Stimulated activated CD8-positive, alpha-beta memory T cell treated with anti-CD3 and anti-CD28 coated beads, Interleukin-12 subunit alpha, Interleukin-12 subunit beta, amount 100 ng/mL, for 24 hours (primary cell): Measurements from ENCODE around the gene CACNA2D4.
A peak's percentile ranks its signal among the peaks of the same experiment; 100 is the strongest.
"Not testable (repeated sequence)": the region's sequence is repeated elsewhere in the genome, so short reads cannot be mapped to it uniquely, and the experiment has no call there.

ENCODE experiments used
- DNase-seq: peaks from one replicate; pipeline ENCODE4 v3.0.0-alpha.2; 2020; ENCODE audit errors: extremely low read depth

The CACNA2D4 gene, protein sequence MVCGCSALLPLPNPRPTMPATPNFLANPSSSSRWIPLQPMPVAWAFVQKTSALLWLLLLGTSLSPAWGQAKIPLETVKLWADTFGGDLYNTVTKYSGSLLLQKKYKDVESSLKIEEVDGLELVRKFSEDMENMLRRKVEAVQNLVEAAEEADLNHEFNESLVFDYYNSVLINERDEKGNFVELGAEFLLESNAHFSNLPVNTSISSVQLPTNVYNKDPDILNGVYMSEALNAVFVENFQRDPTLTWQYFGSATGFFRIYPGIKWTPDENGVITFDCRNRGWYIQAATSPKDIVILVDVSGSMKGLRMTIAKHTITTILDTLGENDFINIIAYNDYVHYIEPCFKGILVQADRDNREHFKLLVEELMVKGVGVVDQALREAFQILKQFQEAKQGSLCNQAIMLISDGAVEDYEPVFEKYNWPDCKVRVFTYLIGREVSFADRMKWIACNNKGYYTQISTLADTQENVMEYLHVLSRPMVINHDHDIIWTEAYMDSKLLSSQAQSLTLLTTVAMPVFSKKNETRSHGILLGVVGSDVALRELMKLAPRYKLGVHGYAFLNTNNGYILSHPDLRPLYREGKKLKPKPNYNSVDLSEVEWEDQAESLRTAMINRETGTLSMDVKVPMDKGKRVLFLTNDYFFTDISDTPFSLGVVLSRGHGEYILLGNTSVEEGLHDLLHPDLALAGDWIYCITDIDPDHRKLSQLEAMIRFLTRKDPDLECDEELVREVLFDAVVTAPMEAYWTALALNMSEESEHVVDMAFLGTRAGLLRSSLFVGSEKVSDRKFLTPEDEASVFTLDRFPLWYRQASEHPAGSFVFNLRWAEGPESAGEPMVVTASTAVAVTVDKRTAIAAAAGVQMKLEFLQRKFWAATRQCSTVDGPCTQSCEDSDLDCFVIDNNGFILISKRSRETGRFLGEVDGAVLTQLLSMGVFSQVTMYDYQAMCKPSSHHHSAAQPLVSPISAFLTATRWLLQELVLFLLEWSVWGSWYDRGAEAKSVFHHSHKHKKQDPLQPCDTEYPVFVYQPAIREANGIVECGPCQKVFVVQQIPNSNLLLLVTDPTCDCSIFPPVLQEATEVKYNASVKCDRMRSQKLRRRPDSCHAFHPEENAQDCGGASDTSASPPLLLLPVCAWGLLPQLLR

DNA sequence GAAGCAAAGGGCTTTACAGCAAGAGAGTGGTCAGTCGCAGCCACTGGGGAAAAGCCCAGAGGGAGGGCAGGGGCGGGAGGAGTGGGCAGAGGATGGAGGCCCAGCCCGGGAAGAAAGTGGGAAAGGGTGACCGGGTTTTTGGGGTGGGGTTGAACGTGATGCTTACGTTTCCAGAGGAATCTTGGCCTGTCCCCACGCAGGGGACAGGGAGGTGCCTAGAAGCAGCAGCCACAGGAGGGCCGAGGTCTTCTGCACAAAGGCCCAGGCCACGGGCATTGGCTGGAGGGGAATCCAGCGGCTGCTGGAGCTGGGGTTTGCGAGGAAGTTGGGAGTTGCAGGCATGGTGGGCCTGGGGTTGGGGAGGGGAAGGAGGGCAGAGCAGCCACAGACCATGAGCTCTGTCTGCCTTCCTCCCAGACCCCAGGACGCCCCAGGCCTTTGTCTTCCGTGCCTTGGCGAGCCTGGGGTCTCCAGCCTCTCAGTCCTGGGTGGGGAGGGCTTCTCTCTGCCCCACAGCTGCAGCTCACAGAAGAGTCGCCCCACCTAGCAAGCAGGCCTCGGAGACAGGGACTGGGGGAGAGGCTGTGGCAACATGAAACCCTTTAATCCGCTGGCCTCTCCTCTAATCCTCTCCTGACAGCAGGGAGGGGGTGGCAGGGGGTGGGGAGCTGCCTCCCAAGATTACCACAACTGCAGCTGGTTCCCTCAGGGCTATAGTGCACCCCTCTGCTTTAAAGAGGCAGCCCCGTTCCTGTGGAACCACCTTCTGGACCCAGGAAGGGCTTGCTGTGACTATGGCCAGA, at the start of gene CACNA2D4:
CACNA2D4 (minus strand) TSS at position 572 of the 803 bp plus-strand sequence; CDS start at position 393, 179 bp downstream.
- no peak for DNase-seq

DNA sequence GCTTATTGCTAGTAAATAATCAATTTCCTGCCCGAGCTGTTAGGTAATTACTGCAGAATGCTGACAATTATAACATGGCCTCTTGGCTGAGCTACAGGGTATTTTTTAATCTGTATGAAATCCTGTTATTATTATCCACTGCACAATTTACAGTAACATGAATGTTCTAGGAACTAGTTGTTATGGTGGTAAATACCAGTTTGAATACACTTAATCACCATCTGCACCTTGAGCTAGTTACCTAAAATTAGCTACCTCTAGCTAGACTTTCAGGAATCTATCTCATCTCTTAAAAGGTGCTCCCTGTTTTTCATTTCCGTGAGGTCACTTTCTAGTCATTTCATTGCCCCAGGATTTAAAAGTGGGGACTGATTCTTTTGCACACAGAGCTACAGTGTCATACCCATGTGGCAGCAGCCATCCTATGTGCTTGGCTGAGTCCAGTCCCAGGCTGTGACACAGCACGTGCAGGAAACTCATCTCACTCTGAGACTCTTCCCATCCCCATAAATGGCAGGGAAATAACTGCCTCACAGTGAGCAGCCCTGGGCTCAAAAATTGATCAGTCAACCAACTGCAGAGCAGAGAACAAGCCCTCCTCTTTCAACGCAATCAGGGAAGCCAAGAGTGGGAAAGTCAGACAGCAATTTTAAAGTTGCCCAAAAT, 48.2 kb upstream of the CACNA2D4 start:
- DNase-seq: no peak

DNA sequence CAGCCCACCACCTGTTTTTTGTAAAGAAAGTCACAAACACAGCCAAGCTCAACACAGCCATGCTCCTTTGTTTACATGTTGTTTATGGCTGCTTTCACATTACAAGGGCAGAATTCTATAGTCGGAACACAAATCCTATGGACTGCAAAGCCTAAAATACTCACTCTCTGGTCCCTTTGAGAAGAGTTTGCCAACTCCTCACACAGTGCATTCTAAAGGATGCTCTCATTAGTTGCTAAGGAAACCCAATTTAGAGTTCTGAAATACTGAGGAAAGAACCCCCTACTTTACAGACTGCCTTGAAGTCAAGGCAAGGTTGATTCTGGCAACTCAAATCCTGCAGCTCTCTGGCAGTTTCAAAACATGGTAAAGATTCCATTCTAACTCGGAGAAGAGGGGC, 47.5 kb upstream of the CACNA2D4 start:
- no peak for DNase-seq

DNA sequence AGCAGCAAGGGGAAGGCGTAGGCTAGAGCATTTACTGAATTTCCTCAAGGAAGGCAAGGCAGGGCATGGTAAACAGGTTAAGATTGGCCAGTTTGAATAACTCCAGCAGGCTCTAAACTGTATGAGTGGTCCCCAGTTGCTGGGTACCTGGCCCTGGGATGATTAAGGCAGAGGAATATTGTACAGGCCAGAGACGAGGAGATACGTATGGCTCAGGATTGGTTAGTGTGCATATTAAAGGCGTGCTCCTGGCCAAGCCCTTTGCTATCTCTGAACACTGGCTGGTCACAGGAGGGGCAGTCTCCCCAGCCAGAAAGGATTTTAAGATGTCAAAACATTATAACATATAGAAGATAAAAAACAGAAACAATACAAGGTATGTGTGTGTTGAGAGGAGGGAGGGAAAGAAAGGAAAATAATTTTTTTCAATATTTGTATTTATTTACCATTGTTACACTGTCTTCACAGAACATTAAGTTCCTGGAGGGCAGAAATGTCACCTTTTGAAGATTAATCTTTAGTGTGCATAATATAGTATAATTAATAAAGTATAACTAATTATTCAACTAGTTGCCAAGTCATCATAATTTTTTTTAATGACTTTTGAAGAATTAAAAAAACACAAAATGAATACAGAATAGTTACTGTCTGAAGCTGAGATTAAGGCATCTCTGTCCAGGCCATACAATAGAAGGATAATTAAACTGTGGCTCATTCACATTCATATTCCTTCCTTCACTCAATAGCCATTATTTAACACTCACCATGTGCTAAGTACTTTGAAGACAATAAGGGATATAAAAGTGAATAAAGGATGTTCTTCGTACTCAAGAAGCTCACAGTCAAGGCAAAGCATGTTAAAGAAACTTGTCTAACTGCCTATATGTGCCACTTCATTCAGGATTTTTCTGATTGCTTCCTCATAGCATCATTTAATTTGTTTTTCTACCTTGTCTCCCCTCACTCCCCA, 43.9 kb upstream of the CACNA2D4 start:
- no peak for DNase-seq

DNA sequence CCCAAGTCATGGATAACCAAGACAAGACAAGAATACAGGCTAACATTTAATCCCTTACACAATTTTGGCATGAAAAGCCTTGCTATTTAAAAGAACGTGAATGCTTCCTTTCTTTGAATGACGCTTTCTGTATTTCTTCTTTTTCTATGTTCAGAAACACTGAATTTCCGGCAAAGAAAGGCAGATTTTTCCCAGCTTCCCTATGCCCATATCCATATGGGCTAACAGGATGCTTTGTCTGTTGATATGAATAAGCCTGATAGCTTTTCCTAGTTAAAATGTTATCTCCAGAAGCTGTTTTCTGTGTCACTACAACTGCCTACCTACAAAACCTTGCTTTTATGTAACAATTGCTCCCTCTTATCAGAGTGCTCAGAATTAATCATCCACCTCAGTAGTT, 38.3 kb upstream of the CACNA2D4 start:
- no peak for DNase-seq

DNA sequence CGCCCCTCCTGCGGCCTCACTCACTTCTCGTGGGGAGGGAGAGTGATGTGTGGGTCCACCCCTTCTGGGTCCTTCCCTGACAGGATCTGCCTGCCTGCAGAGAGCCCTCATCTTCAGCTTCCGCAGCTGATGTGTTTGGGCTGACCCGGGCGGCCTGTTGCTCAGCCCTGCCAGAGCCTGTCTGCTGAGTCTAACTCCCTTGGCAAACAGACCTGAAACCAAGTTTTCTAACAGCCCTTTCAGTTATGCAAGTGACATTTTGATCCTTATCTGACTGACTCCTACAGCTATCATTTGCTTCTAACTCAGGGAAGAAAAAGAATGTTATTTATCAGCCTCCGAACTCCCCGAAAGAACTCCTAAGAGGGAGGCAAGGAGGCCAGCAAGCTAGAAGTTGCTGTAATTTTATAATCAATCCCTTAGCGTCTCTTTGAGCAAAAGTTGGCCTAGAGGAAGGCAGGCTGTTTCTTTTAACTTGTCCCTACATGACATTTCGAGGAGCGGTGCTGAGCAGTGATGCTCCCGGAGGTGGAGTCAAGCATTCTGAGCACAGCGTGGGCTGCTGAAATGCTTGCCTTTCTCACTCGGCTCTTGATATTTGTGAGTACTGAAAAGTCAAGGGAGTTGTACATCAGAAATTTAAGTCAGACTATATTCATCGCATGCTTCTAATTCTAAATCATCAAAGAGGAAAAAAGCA, 31.5 kb upstream of the CACNA2D4 start:
- DNase-seq: no peak

DNA sequence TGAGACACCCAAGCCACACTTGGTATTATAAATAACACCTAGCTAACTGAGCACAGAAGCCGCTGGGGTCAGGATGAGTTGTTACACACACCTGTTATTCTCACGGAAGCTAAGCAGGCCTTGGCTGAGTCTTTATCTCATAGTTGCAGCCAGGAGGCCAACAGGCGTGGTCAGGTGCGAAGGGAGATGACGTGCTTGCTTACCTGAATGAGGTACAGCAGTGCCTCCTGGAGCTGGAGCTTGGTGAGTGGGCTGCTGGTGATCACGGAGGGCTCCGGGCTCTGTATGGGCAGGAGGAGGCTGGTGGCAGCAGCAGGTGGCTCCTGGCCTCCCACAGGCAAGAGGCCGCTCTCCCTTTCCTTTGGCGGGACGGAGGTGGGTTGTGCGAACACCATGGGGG, 30.4 kb upstream of the CACNA2D4 start:
- DNase-seq: no peak

DNA sequence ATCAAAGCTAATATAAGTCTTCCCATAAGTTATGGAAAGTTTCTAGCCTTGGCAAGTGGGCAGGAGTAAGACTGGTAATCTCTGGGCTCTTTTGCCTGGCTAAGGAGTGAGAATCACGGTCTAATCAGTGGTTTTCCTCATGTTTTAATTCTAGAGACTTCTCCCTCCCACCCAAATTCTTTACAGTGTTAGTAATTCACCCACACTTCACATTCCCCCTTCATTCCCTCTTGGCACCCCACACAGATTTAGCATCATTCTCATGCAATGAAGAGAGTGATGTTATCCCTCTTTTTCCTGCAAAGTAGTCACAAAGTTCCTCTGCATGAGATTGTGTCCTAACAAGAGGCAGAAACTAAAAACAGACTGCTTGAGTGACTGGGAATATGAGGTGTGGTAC, 28.6 kb upstream of the CACNA2D4 start:
- no peak for DNase-seq

DNA sequence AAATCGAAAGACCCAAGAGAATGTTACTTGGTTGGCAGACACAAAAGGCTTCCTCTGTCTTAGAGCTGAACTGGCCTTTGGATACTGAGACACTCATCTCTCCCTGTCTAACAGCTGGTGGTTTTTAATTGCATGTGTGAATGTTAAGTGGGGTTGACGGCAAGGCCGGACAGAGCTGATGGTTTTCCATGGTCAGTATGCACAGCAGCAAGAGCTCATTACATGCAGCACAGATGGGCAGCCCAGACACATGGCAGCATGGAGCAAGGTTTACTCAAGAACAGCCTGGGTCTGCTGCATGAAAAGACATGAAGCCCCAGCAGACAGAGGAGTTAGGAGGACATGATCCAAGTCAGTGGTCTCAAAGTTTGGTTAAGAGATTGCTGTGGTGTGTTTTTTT, 27.8 kb upstream of the CACNA2D4 start:
- no peak for DNase-seq

DNA sequence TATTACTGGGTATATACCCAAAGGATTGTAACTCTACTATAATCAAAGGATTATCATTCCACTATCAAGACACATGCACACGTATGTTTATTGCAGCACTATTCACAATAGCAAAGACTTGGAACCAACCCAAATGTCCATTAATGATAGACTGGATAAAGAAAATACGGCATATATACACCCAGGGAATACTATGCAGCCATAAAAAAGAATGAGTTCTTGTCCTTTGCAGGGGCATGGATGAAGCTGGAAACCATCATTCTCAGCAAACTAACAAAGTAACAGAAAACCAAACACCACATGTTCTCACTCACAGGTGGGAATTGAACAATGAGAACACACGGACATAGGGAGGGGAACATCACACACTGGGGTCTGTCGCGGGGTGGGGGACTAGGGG, 27.1 kb upstream of the CACNA2D4 start:
- DNase-seq: not testable (repeated sequence)

DNA sequence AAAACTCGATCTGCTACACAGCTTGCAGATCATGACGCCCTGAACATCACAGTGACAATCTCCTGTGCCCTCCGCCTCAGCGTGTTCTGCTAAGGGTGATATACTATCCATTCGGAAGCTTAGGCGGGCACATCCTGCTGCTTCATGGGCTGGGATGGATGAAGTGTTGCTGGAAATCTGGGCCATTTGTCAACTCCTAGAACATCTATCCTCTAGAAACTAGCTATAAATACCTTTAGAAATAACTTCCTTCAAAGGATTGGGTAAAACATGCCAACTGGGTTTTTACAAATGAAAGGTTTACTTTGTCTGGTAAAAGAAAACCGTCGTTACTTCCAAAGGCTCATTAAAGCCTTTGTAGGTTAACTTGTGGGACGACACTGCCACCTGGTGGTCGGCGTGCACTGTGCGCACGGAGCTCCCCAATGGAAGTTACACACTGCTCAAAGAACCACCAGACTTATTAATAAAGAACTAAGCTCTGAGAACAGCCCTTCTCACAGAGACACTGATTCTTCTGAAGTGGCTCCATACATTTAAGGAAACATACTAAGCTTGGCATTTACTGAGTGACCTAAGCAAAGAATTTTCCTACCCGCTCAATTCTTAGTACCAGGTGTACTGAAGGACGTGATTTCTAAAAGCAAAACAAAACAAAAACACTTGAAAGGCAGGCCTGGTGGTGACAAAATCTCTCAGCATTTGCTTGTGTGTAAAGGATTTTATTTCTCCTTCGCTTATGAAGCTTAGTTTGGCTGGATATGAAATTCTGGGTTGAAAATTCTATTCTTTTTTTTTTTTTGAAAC, 21.6 kb upstream of the CACNA2D4 start:
- peak; percentile 51 for DNase-seq

DNA sequence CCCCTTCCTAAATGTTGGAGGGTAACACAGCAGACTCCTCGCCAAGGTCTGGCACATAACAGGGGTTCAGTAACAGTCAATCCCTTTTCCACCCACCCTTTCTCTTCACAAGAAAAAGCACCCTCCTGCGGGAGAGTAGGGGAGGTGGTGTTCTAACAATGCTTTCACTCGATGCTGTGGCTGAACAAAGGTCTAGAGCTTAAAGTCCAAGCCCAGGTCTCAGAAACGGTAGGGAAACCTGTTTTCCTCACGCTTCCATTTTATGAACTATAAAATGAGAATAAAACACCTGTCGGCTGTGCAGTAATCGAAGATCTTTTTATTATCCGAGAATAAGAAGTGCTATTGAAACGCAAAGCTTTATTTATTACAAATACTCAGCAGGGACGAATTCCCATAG, 20.9 kb upstream of the CACNA2D4 start:
- DNase-seq: no peak

DNA sequence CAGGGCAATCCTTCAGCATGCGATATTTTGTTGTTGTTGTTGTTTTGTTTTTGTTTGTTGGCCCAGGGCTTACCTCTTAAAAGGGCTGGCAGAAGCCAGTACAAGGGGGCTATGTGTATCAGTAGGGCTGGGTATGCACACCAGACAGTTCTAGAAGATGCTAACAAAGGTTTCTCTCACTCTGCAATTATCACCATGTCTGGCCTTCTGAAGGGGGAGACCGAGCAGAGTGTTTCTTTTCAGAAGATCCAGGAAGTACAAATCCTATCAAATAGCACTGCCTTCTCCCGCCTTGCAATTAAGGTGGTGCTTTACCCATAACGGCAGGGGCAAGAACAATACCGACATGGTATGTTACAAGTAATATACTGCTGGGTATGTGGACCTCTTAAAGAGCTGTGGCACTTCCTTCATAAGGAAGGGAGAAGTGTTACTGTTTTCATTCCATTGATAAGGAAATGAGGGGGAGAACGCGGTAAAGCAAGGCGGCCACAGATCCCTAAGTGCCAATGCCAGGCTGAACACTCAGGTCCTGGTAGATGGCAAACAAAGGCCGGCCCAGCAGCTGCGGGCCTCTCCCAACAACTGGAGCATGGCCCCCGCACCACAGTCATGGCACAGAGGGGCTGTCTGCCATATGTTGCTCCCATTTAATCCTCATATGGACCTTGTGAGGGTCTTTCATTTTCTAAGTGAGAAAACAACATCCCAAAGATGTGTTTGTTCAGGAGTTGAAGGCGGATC, 19.2 kb upstream of the CACNA2D4 start:
- no peak for DNase-seq

DNA sequence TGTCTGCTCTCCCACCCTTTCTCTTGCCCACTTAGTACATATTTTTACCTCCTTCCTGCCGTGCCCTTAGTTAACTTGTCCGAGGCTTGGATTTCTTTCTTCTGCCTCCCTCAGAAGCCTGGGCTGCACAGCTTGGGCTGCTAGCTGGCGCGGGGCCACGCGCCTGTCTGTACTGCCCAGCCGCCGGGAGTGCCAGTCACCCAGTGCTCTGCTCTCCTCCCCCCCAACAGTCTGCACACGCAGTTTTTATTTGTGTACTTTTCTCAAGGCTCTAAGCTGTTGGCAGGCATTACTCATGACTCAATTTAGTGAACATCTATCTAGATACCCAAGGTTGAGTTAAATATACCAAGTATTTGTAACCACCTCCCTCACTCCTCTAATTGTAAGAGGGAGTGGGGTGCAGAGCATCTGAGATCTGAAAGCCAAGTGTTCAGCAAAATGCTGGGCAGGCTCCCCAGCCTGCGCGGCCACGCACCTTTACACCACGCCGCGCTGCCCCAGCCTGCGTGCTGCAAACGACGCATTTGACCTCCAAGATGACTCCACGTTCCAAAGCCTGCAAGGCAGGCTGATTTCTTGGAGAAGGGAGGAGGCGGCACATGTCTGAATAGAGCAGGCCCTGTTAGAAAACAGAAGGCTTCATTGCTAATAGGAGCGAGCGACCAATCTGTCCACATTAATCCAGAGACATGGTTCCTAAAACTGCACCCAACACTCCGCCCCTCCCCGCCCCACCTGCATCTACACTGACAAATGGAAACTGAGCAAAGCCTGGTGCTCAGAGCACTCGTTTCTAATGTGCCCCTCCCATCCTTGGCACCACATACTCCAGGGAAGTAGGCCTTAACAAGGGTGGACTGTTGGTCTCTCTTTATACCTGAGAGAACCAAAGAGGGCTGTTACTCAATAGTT, 18.2 kb upstream of the CACNA2D4 start:
- DNase-seq: no peak

DNA sequence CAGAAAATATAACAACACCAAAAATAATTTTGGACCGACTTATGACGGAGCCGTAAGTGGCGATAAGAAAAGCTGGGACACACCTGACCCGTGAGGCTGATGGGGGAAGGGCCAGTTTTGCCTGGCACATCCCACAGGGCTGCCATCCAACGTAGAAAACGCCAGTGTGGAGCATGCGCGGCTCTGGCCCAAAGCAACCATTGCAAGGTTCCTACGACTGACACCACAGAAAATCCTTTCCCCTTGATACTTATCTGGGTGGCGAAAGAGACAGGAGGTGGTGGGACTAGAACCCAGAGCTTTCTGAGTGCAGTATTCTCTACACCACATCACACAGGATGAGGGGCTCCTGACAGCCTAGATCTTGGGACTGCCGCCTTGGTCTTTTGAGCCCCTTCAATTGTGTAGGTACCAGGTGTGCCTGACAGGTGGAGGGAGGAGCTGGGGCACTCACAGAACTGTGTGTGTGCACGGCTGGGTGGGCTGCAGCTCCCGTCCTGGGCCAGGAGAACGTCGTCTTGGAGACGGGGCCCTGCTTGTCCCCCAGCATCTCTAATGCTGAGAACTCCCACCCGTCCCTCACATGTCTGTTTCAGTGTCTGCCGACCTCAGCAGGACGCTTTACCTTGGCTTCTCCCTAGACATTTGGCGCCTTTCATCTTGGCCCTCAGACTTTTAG, 17.4 kb upstream of the CACNA2D4 start:
- DNase-seq: no peak

DNA sequence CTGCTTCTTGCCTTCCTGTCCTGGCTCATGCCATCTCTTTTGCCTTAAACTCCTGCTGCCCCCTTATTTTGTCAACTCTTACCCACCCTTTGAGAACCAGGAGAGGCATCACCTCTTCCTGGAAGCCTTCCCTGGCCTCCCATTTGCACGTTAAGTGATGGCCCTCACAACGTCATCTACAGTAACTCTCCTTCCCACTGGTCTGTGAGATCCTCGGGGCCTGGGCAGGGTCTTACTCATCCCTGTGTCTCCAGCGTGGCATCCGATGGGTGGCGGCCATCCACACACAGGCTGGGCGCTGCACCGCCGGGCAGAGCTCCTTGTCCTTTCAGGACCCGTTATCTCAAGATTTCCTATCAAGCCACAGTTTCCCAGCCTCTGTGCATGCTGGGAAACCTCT, 16.8 kb upstream of the CACNA2D4 start:
- DNase-seq: no peak
